Measurements from ENCODE around the gene CEND1. TPM values are rescaled to one million over a fixed set of nuclear protein-coding genes. Genes with fewer than 3 reads are reported as not detected.

The CEND1 gene
- total RNA-seq, 1 experiment from 2014 or later = 0.81 TPM

- H3K14ac ChIP-seq (ENCODE audit: insufficient read depth, low read length) = no peak overlapping the region
- Mint-ChIP-seq H3K27me3 (ENCODE audit: low read depth) (no peaks in the 10 kb centered on the region; the same call in 1 of the 2 replicates), H3K4me3 (no peak overlapping the region), H3K27ac (no peak overlapping the region; a peak in 1 of 7 replicates), H3K4me1 (peaks cover 13 to 27% of the 10 kb centered on the region in 2 experiments), H3K36me3 (ENCODE audit: insufficient read depth in 1 of 3, low read depth in 3 of 3) (peaks cover 0 to 2% (median 0%) of the 10 kb centered on the region in 3 experiments; a peak in 1 of 7 replicates), H3K9me3 (no peaks in the 10 kb centered on the region)
- H3K27me3 ChIP-seq (ENCODE audit: insufficient read depth, low read length) = no peaks in the 10 kb centered on the region
- H3K79me1 ChIP-seq (ENCODE audit: insufficient read depth, low read depth, low read length, poor library complexity, severe bottlenecking) = no peaks in the 10 kb centered on the region
- H2BK12ac ChIP-seq (ENCODE audit: insufficient read length, low read depth, low read length) = peak overlapping the region; percentile 47
- H3K4me2 ChIP-seq (ENCODE audit: insufficient read depth, insufficient read length, low read length) = no peak overlapping the region
- no peak for DNase-seq
- TF ChIP-seq CTCF (conservative IDR thresholded peaks at IDR 0.05) = no peak
- H3K27ac ChIP-seq (ENCODE audit: insufficient read length, low read depth, low read length) = no peak overlapping the region
- H3K4me1 ChIP-seq (ENCODE audit: insufficient read depth, low read length) = no peaks in the 10 kb centered on the region; the same call in 1 of the 2 replicates
- no peak overlapping the region for H3T11ph ChIP-seq (ENCODE audit: low read length)
- H3K56ac ChIP-seq (ENCODE audit: insufficient read length, low read depth, low read length) = no peak overlapping the region
- no peak overlapping the region for H2BK120ac ChIP-seq (ENCODE audit: low read depth, low read length, poor library complexity, severe bottlenecking)
- peak overlapping the region; percentile 13 for H2BK20ac ChIP-seq (ENCODE audit: low read depth, low read length, poor library complexity, severe bottlenecking)
- no peak overlapping the region for H2AK5ac ChIP-seq (ENCODE audit: insufficient read length, low read length)
- H2BK5ac ChIP-seq (ENCODE audit: insufficient read length, low read length) = no peak overlapping the region
- no peaks in the 10 kb centered on the region for H3K9me3 ChIP-seq (ENCODE audit: control insufficient read depth, low read depth, low read length)
- peaks cover 4% of the 10 kb centered on the region for H3K23me2 ChIP-seq (ENCODE audit: insufficient read length, low read depth, low read length, poor library complexity, severe bottlenecking)
- no peak overlapping the region; the same call in 1 of the 2 replicates for H3K4ac ChIP-seq (ENCODE audit: low read depth, low read length)
- no peak overlapping the region for H4K91ac ChIP-seq (ENCODE audit: insufficient read length, low read depth, low read length)
- peaks cover 3% of the 10 kb centered on the region; the same call in 1 of the 2 replicates for H3K79me2 ChIP-seq (ENCODE audit: insufficient read depth, low read length)
- H4K8ac ChIP-seq (replicated peaks; ENCODE audit: insufficient read length, low read depth, low read length) = no peak overlapping the region
- H4K5ac ChIP-seq (ENCODE audit: insufficient read length, low read depth, low read length) = no peak overlapping the region
- H3K18ac ChIP-seq (ENCODE audit: insufficient read length, low read depth, low read length) = peak overlapping the region; percentile 36
- H4K20me1 ChIP-seq (ENCODE audit: control insufficient read depth, insufficient read depth, insufficient read length) = no peaks in the 10 kb centered on the region
- no peak overlapping the region for H2AFZ ChIP-seq (ENCODE audit: low read length)
- no peak overlapping the region for H2BK15ac ChIP-seq (ENCODE audit: low read depth, low read length)
- no CpG with 5 or more reads among the region's 4 CpGs for WGBS (ENCODE audit: extremely low coverage, insufficient read length, low lambda C conversion rate)
- H3K23ac ChIP-seq (ENCODE audit: insufficient read length, low read depth, low read length) = no peak overlapping the region
- no peak overlapping the region for H3K9ac ChIP-seq (ENCODE audit: extremely low read depth, insufficient read length, low read length)
Observed at GRCh38 chr11:742571-743201, 47.2 kb downstream of the CEND1 start.

Measured in H9 (cell line).